HG02981 (cell line): Measurements from ENCODE around the gene EDA2R.
A peak's percentile ranks its signal among the peaks of the same experiment; 100 is the strongest.

Experiments used
- ATAC-seq: cut with Tn5 transposase; IDR thresholded peaks from one replicate; pipeline ENCODE4 v1.9.1; 2021; ENCODE audit warnings: mild to moderate bottlenecking, moderate library complexity; ENCODE audit not compliant: unreplicated experiment

EDA2R gene

GRCh38 chrX:66638591-66639500, at the start of gene EDA2R:
Gene EDA2R (minus strand): TSS chrX:66639078. CDS start chrX:66616020, 23,058 bp downstream.
- ATAC-seq: peak; percentile 93

- ATAC-seq: no peak
Observed at GRCh38 chrX:66684196-66684595, 45.3 kb upstream of the EDA2R start.

GRCh38 chrX:66680451-66680850, 41.6 kb upstream of the EDA2R start:
- ATAC-seq: no peak

- ATAC-seq: no peak
Observed at GRCh38 chrX:66677430-66677829, 38.6 kb upstream of the EDA2R start.

GRCh38 chrX:66676990-66677389, 38.1 kb upstream of the EDA2R start:
- ATAC-seq: no peak

- ATAC-seq: no peak
Observed at GRCh38 chrX:66676413-66676812, 37.5 kb upstream of the EDA2R start.

GRCh38 chrX:66675541-66675940, 36.7 kb upstream of the EDA2R start:
- ATAC-seq: no peak

GRCh38 chrX:66674506-66674905, 35.6 kb upstream of the EDA2R start:
- no peak for ATAC-seq

GRCh38 chrX:66672106-66672505, 33.2 kb upstream of the EDA2R start:
- ATAC-seq: no peak

- ATAC-seq: no peak
Observed at GRCh38 chrX:66654411-66654810, 15.5 kb upstream of the EDA2R start.

- ATAC-seq: no peak
Observed at GRCh38 chrX:66635360-66635759, 3.5 kb downstream of the EDA2R start.

GRCh38 chrX:66634272-66634671, 4.6 kb downstream of the EDA2R start:
- ATAC-seq: no peak

GRCh38 chrX:66633541-66633940, 5.3 kb downstream of the EDA2R start:
- no peak for ATAC-seq

GRCh38 chrX:66632981-66633380, 5.9 kb downstream of the EDA2R start:
- ATAC-seq: no peak

- ATAC-seq: no peak
Observed at GRCh38 chrX:66632473-66632872, 6.4 kb downstream of the EDA2R start.

- ATAC-seq: peak; percentile 90
Observed at GRCh38 chrX:66625525-66625924, 13.4 kb downstream of the EDA2R start.

- no peak for ATAC-seq
Observed at GRCh38 chrX:66622209-66622608, 16.7 kb downstream of the EDA2R start.

GRCh38 chrX:66616944-66617343, 21.9 kb downstream of the EDA2R start:
- no peak for ATAC-seq

GRCh38 chrX:66602381-66602938, 36.4 kb downstream of the EDA2R start:
- ATAC-seq: no peak

- no peak for ATAC-seq
Observed at GRCh38 chrX:66601522-66601921, 37.4 kb downstream of the EDA2R start.

- no peak for ATAC-seq
Observed at GRCh38 chrX:66579219-66579618, 59.7 kb downstream of the EDA2R start.

GRCh38 chrX:66553973-66554372, 84.9 kb downstream of the EDA2R start:
- no peak for ATAC-seq
